Stimulated activated CD4-positive, alpha-beta T cell treated with anti-CD3 and anti-CD28 coated beads, Interleukin-1b, Interleukin-23, amount 100 ng/mL, for 48 hours (primary cell): Measurements from ENCODE around the gene PRMT3.
"Not testable (repeated sequence)": the region's sequence is repeated elsewhere in the genome, so short reads cannot be mapped to it uniquely, and the experiment has no call there.

ENCODE experiments used
- DNase-seq: peaks from one replicate; pipeline ENCODE4 v3.0.0-alpha.2; 2020

Gene PRMT3

DNA sequence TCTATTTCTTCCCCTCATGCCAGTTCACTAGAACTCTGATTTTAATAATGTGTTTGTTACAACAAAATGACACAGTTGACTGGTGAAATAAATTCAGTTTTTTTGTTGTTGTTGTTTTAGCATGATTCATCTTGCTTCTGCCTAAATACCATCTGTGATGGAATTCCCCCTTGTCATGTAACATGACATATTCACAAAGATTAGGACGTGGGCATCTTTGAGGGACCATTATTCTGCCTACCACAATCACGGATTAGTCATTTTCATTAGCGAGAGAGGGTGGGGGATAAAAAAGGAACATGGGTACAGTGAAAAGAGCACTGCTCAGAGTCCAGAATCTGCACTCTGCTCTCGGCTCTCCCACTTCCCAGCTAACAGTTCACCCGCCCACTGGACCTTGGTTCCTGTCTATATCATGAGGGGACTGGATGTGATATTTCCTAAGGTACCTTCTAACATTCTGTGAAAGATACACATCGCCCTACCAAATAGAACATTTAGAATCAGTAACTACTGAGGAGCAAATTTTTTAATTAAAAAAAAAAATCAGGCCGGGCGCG lies 12.7 kb upstream of the PRMT3 start:
- DNase-seq: no peak

- no peak for DNase-seq
Measured at GRCh38 chr11:20376162-20376730, 11.3 kb upstream of the PRMT3 start.

DNA sequence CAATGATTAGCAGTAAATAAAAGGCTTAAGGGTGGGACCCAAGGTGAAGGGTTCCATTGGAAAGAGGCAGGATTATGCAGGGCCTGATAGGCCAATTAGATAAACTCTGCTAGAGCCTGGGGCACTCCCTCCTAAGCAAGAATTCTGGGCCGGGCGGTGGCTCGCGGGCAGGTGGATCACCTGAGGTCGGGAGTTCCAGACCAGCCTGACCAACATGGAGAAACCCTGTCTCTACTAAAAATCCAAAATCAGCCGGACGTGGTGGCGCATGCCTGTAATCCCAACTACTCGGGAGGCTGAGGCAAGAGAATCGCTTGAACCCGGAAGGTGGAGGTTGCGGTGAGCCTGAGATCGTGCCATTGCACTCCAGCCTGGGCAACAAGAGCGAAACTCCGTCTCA lies 1.5 kb upstream of the PRMT3 start:
- not testable (repeated sequence) for DNase-seq

GRCh38 chr11:20388096-20389055 lies 860 bp downstream of the PRMT3 start:
- DNase-seq: no peak

DNA sequence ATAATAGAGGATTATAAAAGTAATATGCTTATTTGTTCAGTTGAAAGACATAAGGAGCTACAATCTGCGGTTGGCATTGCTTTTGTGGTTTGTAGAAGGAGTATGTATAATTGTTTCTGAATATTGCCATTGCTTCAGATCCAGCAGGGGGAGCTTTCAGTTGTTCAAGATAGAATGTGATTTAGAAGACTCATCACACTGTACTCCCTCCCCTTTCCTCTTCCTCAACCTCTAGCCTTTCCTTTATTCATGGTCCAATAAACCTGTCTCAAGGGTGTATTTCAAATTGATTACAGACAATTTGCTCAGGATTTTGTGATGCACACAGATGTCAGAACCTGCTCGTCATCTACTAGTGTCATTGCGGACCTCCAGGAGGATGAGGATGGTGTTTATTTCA lies 9.8 kb downstream of the PRMT3 start:
- DNase-seq: no peak

- DNase-seq: no peak
Measured at GRCh38 chr11:20399498-20399897, 12.0 kb downstream of the PRMT3 start.

- DNase-seq: no peak
Measured at GRCh38 chr11:20403059-20403458, 15.5 kb downstream of the PRMT3 start.

DNA sequence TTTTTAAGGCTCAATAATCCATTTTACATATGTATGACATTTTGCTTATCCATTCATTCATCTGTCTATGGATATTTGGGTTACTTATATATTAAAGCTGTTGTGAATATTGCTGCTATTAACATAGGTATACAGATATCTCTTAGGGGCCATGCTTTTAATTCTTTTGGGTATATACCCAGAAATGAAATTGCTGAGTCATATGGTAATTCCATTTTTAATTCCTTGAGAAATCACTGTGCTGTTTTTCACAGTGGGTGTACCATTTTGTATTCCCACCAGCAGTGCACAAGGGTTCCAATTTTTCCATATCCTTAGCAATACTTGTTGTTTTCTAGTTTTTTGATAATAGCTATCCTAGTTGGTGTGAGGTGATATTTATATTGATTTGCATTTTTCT lies 19.0 kb downstream of the PRMT3 start:
- DNase-seq: no peak

DNA sequence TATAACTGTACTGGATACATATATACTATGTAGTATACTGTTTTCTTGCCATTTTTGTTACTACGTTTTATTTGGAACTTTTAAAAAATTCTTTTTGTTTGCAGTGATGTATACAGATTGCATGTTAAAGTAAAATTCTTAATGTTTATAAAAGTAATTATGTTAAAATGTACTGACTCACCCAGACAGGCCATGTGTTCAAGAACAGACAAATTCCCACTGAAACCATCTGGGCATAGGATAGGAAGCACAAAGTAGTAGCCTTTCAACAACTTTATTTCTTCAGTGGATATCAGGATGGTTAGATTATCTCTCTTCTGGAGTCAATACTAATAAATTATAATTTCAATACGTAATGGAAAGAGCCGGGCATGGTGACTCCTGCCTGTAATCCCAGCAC lies 19.8 kb downstream of the PRMT3 start:
- DNase-seq: no peak

- DNase-seq: no peak
Measured at GRCh38 chr11:20415432-20415831, 27.9 kb downstream of the PRMT3 start.

GRCh38 chr11:20417771-20418170 lies 30.3 kb downstream of the PRMT3 start:
- no peak for DNase-seq

DNA sequence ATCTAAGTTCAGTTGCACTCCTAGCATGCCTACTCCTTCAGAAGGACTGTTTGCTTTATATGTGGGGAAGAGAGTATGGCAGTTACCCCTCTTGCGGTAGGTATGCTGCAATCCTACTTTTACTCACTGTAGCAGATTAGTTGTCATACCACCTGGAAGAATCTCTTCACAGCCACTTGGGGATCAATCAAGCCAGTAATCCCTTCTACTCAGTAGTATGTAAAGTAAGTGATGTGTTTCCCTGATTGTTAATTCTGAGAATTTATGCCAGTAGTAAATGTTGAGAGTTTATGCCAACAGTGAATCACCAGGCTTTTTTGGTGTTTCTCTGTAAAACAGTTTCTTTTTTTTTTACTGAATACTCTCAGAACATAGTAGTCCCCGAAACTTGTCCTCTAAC lies 34.4 kb downstream of the PRMT3 start:
- DNase-seq: no peak

DNA sequence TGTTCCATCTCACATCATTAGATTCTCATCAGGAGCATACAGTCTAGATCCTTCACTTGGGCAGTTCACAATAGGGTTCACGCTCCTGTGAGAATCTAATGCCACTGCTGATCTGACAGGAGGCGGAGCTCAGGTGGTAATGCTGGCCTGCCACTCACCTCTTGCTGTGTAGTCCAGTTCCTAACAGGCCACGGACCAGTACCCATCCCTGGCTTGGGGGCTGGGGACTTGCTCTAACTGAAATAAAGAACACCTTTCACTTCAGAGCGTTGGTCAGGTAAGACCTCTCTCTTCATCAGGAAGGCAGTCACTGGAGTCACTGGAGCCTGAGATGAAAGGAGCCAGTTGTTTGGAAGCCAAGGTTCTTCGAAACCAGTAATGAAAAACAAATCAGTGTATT lies 41.7 kb downstream of the PRMT3 start:
- no peak for DNase-seq

- DNase-seq: no peak
Measured at GRCh38 chr11:20438637-20439036, 51.1 kb downstream of the PRMT3 start.

DNA sequence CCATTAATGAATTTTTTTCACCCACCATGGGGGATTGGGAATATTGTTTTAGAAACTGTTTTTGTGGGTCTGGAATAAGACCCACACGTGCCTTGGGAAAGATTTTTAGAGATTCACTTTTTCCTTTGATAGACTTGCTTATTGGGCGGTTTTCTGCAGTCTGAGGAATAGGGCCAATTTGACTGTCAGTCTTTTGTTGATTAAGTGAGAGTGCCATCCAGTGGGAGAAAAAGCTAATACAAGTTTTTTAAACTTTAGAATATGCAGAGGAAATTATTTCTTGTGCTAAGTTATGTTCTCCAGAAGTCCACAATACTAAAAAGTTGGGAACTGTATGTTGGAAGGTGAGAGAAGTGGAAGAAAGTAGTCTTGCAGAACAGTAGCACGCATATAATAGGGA lies 56.1 kb downstream of the PRMT3 start:
- DNase-seq: no peak

GRCh38 chr11:20444535-20444934 lies 57.0 kb downstream of the PRMT3 start:
- no peak for DNase-seq

GRCh38 chr11:20448834-20449233 lies 61.3 kb downstream of the PRMT3 start:
- no peak for DNase-seq

DNA sequence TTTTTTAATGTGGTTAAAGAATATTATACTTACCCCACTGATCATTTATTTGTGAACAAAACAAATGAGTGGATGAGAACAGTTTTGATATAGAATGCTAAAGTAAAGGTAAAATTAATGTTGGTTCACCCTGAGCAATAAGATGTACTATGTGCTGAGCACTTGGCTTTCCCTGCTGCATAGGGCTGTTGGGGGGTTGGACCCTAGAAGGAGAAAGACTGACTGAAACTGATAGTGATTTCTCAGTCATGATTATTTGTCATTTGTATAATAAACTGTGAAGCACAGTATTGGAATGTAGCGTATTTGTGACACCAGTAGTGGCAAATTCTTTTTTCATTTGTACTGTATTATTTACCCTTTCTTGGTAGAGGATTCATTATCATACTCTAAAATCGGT lies 63.3 kb downstream of the PRMT3 start:
- no peak for DNase-seq

DNA sequence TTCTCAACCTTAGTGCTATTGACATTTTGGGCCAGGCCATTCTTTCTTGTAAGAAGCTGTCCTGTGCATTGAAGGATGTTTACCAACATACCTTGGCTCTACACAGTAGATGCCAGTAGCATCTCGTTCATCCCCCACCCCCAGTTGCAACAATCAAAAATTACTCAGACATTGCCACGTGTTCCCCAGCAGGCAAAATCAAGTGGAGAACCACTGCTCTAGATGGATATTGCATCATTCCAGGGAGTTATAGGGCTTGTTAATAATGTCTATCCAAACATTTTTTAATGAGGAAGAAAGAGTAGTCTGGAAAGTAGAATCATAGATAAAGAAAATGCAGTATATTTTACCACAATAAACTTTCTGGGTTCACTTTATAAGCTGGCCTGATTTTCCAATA lies 64.1 kb downstream of the PRMT3 start:
- DNase-seq: no peak

DNA sequence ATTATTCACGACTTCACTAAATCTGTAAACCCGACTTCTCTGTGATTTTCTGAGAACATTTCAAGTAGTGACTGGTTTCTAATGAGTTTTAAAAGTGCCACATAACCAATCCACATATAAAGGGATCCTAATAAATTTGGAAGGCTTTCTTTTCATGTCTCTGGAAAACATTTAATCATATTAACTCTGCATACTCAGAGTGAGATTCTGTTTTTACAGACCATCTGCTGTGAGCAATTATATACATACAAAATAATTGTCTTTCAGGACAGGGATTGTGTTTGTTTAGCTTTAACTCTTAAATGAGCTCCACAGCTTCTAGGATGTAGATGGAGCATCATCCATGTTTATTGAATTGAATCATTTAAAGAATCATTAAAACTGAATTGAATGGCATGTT lies 65.1 kb downstream of the PRMT3 start:
- DNase-seq: no peak

DNA sequence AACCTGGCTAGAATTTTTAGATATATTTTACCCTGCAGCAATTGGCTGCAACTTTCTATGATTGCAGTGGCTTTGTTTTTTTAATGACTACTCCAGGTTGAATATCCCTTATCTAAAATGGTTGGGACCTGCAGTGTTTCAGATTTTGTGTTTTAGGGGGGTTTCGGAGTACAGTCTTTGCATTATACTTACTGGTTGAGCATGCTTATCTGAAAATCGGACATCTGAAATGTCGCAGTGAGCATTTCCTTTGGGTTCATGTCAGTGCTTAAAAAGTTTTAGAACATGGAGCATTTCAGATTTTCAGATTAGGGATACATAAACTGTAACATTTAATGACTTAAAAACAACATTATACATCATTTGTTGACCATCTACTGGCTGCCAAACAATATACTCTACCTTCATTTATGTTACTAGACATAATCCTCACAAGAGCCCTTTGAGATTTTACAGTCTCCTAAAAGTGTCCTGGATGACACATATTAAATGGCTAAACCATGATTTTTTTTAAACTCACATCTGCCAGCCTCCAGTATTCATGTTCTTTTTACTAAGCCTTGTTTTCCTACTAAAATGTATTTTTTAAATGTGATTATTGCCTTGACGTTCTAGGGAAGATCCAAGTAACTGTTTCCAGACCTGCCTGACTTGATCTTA lies 66.3 kb downstream of the PRMT3 start:
- DNase-seq: no peak

DNA sequence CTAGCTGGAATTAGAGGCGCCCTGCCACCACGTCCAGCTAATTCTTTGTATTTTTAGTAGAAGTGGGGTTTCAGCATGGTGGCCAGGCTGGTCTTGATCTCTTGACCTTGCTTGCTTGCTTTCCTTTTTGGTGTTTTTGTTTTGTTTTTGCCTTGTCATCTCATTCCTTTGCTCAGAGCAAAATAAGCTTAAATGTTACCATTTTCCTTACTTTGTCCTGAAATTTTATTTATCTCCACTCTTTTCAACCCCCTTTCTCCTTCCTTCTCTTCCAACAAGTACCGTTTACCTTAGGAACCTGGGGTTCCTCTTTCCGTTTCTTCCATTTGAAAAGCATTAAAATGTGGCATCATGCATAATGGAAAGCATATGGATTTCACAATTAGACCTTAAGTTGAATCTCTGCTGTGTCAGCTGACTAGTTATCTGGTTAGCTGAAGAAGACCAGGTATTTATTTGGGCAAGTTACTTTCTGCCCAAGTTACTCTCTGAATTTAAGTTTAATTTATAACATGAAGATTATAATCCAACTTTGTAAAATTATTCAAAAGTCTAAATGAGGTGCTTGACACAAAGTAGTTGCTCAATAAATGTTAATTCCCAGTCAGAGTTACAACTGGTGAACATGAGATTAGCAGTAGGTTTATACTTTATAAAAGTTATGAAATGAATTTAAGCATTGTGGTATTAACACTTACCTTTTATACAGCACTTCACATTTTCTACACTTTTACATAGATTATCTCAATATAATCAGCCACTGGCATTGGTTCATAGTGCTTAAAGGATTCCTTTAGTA lies 69.7 kb downstream of the PRMT3 start:
- DNase-seq: no peak
